ENCODE measurements around the gene SPDYE2B.
"Not testable (repeated sequence)": the region's sequence is repeated elsewhere in the genome, so short reads cannot be mapped to it uniquely, and the experiment has no call there.

- TF ChIP-seq POLR2A (IDR thresholded peaks at IDR 0.05; ENCODE audit: low read length); GATA1 (IDR thresholded peaks at IDR 0.05; ENCODE audit: low read depth, low read length): not testable (repeated sequence)
These were observed 45.5 kb upstream of the SPDYE2B start for GRCh38 chr7:102604431-102605145.

All from erythroblast (primary cell).